Measurements from ENCODE around the gene TMC1.

GRCh38 chr9:72681283-72681630, 159.8 kb downstream of the TMC1 start:
- TF ChIP-seq, protein P1, sequence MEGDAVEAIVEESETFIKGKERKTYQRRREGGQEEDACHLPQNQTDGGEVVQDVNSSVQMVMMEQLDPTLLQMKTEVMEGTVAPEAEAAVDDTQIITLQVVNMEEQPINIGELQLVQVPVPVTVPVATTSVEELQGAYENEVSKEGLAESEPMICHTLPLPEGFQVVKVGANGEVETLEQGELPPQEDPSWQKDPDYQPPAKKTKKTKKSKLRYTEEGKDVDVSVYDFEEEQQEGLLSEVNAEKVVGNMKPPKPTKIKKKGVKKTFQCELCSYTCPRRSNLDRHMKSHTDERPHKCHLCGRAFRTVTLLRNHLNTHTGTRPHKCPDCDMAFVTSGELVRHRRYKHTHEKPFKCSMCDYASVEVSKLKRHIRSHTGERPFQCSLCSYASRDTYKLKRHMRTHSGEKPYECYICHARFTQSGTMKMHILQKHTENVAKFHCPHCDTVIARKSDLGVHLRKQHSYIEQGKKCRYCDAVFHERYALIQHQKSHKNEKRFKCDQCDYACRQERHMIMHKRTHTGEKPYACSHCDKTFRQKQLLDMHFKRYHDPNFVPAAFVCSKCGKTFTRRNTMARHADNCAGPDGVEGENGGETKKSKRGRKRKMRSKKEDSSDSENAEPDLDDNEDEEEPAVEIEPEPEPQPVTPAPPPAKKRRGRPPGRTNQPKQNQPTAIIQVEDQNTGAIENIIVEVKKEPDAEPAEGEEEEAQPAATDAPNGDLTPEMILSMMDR (IDR thresholded peaks at IDR 0.05) = no peak
- TF ChIP-seq POLR2A (IDR thresholded peaks at IDR 0.05) = no peak
